HEK293T (cell line): ENCODE measurements around the gene RAPGEF4.

Experiments used
- CTCF ChIA-PET: fragments of 350-600 bp; formaldehyde crosslinking; extraction: SDS; loops from one replicate; lab custom pipeline; 2021; ENCODE audit warnings: antibody characterized with exemption, inconsistent platforms; lab: Yijun Ruan, JAX
- POLR2A ChIA-PET: fragments of 350-600 bp; formaldehyde crosslinking; extraction: SDS; loops from one replicate; lab custom pipeline; 2020; ENCODE audit warnings: antibody characterized with exemption, inconsistent platforms; lab: Yijun Ruan, JAX
- DNase-seq: peaks from one replicate; pipeline ENCODE4 v3.0.0; 2012; ENCODE audit warnings: mixed read lengths; ENCODE audit errors: extremely low spot score
- ARNT ChIP-seq: fragments of 450-650 bp; IDR thresholded peaks from 2 replicates; pipeline ENCODE4 v1.6.1; 2017; ENCODE audit warnings: mild to moderate bottlenecking
- BHLHE40 ChIP-seq: fragments of 450-650 bp; IDR thresholded peaks from 2 replicates; pipeline ENCODE4 v1.6.1; 2016; ENCODE audit warnings: mild to moderate bottlenecking, moderate library complexity, borderline replicate concordance
- CTBP1 ChIP-seq: fragments of 450-650 bp; IDR thresholded peaks from 2 replicates; pipeline ENCODE4 v1.6.1; 2016; ENCODE audit warnings: borderline replicate concordance
- ELF4 ChIP-seq: fragments of 450-650 bp; IDR thresholded peaks from 2 replicates; pipeline ENCODE4 v1.6.1; 2017; ENCODE audit warnings: antibody characterized with exemption
- FOXA1 ChIP-seq: fragments of 450-650 bp; IDR thresholded peaks from 2 replicates; pipeline ENCODE4 v1.6.1; 2016; ENCODE audit warnings: mild to moderate bottlenecking
- FOXK2 ChIP-seq: fragments of 450-650 bp; IDR thresholded peaks from 2 replicates; pipeline ENCODE4 v1.6.1; 2016; ENCODE audit warnings: mild to moderate bottlenecking
- FOXM1 ChIP-seq: fragments of 450-650 bp; IDR thresholded peaks from 2 replicates; pipeline ENCODE4 v1.6.1; 2017; ENCODE audit warnings: mild to moderate bottlenecking, borderline replicate concordance
- HDGF ChIP-seq: fragments of 450-650 bp; IDR thresholded peaks from 2 replicates; pipeline ENCODE4 v1.6.1; 2017; ENCODE audit warnings: antibody characterized with exemption, borderline replicate concordance
- L3MBTL2 ChIP-seq: fragments of 450-650 bp; conservative IDR thresholded peaks from 2 replicates; pipeline ENCODE4 v1.6.1; 2016; ENCODE audit warnings: mild to moderate bottlenecking
- LEF1 ChIP-seq: fragments of 450-650 bp; IDR thresholded peaks from 2 replicates; pipeline ENCODE4 v1.6.1; 2017; ENCODE audit warnings: mild to moderate bottlenecking, borderline replicate concordance
- NFRKB ChIP-seq: fragments of 450-650 bp; IDR thresholded peaks from 2 replicates; pipeline ENCODE4 v1.6.1; 2016; ENCODE audit warnings: mild to moderate bottlenecking, moderate library complexity
- SP1 ChIP-seq: fragments of 450-650 bp; IDR thresholded peaks from 2 replicates; pipeline ENCODE4 v1.6.1; 2017
- SUZ12 ChIP-seq: fragments of 450-650 bp; IDR thresholded peaks from 2 replicates; pipeline ENCODE4 v1.6.1; 2016; ENCODE audit warnings: mild to moderate bottlenecking
- TARDBP ChIP-seq: fragments of 450-650 bp; IDR thresholded peaks from 2 replicates; pipeline ENCODE4 v1.6.1; 2016
- ZNF384 ChIP-seq: fragments of 450-650 bp; IDR thresholded peaks from 2 replicates; pipeline ENCODE4 v1.6.1; 2016
- TF ChIP-seq, protein P1 (sequence below): fragments of 450-650 bp; IDR thresholded peaks from 2 replicates; pipeline ENCODE4 v1.6.1; 2016

Gene RAPGEF4

DNA sequence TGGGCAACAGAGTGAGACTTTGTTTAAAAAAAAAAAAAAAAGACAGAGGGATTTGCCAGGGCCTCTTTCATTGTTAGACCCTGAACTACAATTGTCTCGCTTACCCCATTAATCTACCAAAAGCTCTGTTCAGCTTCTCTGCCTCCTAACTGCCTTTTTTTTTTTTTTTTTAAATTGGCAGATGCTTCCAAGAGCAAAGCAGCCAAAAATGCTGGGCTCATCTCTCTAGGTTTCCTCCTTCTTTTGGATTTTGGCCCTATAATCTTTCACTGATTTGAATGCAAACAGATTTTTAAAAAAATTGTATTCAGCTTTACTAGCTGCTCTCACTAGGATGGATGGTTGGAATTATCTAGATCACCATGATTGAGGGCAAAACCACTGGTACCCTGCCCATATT is 33.2 kb upstream of the RAPGEF4 start:
- ChIA-PET POLR2A (no interaction called here), CTCF (no interaction called here)
- TF ChIP-seq CTBP1 = no peak
- TF ChIP-seq SP1 = no peak
- no peak for TF ChIP-seq TARDBP
- TF ChIP-seq, protein P1, sequence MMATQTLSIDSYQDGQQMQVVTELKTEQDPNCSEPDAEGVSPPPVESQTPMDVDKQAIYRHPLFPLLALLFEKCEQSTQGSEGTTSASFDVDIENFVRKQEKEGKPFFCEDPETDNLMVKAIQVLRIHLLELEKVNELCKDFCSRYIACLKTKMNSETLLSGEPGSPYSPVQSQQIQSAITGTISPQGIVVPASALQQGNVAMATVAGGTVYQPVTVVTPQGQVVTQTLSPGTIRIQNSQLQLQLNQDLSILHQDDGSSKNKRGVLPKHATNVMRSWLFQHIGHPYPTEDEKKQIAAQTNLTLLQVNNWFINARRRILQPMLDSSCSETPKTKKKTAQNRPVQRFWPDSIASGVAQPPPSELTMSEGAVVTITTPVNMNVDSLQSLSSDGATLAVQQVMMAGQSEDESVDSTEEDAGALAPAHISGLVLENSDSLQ = no peak
- TF ChIP-seq L3MBTL2 = no peak
- no peak for DNase-seq

DNA sequence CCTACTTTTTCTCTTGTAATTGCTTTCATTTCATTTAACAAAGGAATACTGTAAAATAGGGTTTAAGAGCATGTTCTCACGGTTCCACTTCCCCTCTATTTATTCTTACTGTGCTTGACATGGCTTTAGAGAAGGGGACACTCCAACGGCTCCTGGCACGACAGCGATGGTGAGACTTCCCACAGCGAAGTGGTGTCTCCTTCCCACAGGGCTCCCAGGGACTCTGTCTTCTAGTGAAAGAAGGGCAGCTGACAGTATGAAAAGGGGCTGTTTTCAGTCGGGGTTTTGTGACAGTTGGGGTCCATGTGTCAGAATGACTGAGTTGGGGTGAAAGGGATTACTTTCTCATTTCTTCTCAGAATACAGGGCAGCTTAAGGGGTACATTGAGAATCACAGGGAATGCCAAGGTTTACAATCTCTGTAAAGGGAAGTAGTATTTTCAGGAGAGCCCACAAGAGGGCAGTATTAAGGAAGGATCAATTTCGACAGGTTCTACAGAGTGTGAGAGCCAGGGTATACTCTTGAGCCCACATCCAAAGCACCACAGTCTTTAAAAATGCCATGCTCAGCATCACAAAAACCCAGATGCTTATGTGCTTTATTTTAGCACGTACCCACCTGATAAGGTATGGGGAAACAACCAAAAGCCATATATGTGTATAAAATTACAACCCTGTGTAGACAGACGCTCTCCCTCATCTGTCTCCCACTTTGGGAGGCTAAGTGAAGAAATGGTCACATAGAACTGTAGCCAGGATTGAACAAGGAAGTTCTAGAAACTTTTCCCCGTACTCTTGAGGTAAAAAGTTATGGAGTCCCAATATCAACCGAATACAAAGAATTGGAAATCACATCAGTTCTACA is 31.3 kb upstream of the RAPGEF4 start:
- POLR2A ChIA-PET = no interaction called here

DNA sequence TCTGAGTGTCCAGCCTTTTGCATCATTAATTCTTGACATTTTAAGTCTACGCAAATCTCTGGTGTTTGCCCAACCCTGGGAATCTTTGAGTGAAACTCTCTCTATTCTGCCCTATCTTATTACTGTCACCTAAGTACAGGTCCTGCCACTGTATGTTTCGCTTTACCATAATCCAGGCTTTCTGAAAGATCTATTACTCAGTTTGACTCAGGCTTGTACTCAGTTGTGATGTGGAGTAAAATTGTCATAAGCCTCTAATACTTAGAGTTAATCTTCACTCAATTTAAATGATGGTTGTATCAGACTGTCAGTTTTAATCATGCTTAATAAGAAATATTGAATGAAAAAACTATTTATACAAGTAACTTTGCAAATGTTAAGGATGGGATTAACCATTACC is 30.3 kb upstream of the RAPGEF4 start:
- TF ChIP-seq BHLHE40 (no peak), L3MBTL2 (no peak), ZNF384 (no peak), ELF4 (no peak), FOXK2 (no peak), FOXM1 (no peak), NFRKB (no peak), SUZ12 (no peak), TARDBP (no peak), CTBP1 (no peak), HDGF (no peak)
- TF ChIP-seq, protein P1 = no peak
- ChIA-PET POLR2A (no interaction called here), CTCF (no interaction called here)
- DNase-seq = no peak

More for the DNA sequence above, 31.3 kb upstream of the RAPGEF4 start:
- TF ChIP-seq SP1 = no peak
- CTCF ChIA-PET = no interaction called here
- DNase-seq = peak; percentile 55

DNA sequence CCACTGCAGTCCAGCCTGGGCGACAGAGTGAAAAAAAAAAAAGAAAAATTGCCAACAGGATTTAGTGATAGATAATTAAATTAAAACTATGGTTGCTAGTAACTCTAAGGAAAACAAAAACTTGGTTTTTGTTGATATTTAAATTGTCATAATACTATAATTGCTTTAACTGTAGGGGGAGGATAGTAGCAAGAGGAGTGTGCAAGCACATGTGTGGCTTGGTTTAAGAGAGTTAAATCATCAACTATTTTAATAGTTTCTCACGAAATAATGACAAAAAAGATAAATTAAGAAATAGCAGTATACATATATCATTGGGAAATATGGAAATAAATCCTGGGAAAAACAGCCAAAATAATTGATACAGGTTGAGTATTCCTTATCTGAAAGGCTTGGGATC is 27.4 kb upstream of the RAPGEF4 start:
- ChIA-PET CTCF (no interaction called here), POLR2A (no interaction called here)
- no peak for DNase-seq
- TF ChIP-seq FOXM1 = no peak
- no peak for TF ChIP-seq ZNF384
- no peak for TF ChIP-seq LEF1
- no peak for TF ChIP-seq SUZ12
- no peak for TF ChIP-seq TARDBP
- TF ChIP-seq L3MBTL2 = no peak
- no peak for TF ChIP-seq CTBP1
- TF ChIP-seq HDGF = no peak
- TF ChIP-seq SP1 = no peak
- TF ChIP-seq, protein P1 = no peak
- TF ChIP-seq BHLHE40 = no peak
- TF ChIP-seq FOXK2 = no peak
- TF ChIP-seq NFRKB = no peak
- no peak for TF ChIP-seq ELF4
- TF ChIP-seq FOXA1 = no peak
- TF ChIP-seq ARNT = no peak

DNA sequence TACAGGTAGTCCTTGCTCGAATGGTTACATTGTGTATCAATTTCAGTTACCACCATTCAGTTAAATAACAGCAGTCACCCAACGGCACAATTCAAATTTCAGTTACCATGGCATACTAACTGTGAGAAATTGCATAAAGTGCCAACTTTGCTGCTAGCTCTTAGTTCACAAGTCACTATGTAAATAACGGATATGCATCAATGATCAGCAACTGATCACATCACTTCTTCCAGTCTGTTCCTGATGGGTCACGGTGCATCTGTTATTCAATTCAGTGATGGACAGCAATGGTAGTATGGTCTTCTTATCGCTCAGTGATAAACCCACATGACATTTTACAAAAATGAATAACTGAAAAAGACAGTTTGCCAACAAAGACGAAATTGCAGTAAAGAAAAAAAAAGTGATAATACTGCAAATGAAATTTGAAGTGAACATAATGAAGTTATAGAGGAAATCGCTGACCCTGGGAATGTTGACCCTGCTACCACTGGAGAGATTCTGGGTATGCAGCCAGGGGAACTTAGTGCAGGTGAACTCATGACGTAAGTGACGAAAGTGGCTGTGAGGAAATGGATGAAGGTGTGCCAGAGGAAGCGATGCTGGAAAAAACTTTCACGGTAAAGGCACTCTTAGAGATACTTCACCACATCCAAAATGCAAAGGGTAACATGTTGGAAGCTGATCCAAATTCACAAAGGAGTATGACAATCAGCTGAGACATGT is 25.9 kb upstream of the RAPGEF4 start:
- ChIA-PET POLR2A (no interaction called here), CTCF (interaction anchor here (1.0 kb wide), 1 partner anchor 109 kb away, joined by 4 read pairs; no protein-coding TSS in a partner anchor)
- TF ChIP-seq NFRKB (no peak), CTBP1 (no peak), ELF4 (no peak), ARNT (no peak), TARDBP (no peak), L3MBTL2 (no peak), FOXA1 (no peak), SUZ12 (no peak), FOXM1 (no peak), LEF1 (no peak), BHLHE40 (no peak), FOXK2 (no peak)
- no peak for DNase-seq

DNA sequence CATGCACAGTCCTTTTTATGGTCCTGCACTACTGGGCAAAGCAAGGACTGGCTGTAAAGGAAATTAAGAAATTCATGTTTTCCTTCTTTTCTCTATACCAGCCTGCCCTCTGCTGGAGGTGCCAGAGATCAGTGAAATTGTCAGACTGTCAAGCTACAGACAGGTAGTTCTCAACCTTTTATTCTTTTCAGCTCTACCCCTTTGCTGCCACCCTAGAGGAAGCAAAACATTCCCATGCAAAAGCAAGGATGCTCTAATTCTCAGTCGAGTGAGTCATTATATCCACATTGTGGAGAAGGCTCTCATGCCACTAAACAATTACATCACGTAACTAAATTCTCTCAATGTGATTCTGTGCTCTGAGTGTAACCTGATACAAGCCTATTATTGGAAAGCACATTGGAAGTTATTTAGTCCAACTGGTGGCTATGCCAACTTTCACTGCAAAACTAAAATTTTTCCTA is 25.0 kb upstream of the RAPGEF4 start:
- TF ChIP-seq ARNT = no peak
- TF ChIP-seq LEF1 = no peak
- no peak for TF ChIP-seq SP1
- peak; percentile 22; the same call in 1 of the 2 replicates for TF ChIP-seq CTBP1
- no peak for TF ChIP-seq L3MBTL2
- DNase-seq = peak; percentile 51
- ChIA-PET POLR2A (no interaction called here), CTCF (interaction anchor here (0.7 to 1.0 kb wide), 5 partner anchors 10 to 121 kb away, joined by 3 to 4 read pairs (median 3); no protein-coding TSS in a partner anchor)
